Stomach (tissue), 9 donors: Measurements from ENCODE around the gene RTN4. TPM values are rescaled to one million over a fixed set of nuclear protein-coding genes. Genes with fewer than 3 reads are reported as not detected.

Experiments
- DNase-seq, 2 donors: peaks; one replicate each; pipeline versions ENCODE4 v3.0.0 to v3.0.0-alpha.2; 2013 to 2019
- H3K27ac ChIP-seq, 5 donors: fragments of 200-600 bp in 4 of 5; sonication (generic) in 4 of 5; one replicate each; pipeline ENCODE4 v1.5.1; 2013 to 2019; ENCODE audit warnings: mild to moderate bottlenecking in 1 of 5, moderate library complexity in 1 of 5
- H3K27me3 ChIP-seq, 3 donors: fragments of 200-600 bp; sonication (generic); one replicate each; pipeline ENCODE4 v1.5.1; 2017 to 2019; ENCODE audit warnings: mixed run types in 1 of 3
- H3K36me3 ChIP-seq, 4 donors: fragments of 200-600 bp; sonication (generic); 1 replicate in 3 of 4; 2 replicates in 1 of 4; pipeline ENCODE4 v1.5.1; 2016 to 2019
- H3K4me1 ChIP-seq, 4 donors: fragments of 200-600 bp; sonication (generic); one replicate each; pipeline ENCODE4 v1.5.1; 2016 to 2019
- H3K4me3 ChIP-seq, 4 donors: fragments of 200-600 bp; sonication (generic) in 3 of 4; one replicate each; pipeline ENCODE4 v1.5.1; 2016 to 2019; ENCODE audit warnings: mild to moderate bottlenecking in 1 of 4
- H3K9me3 ChIP-seq, 4 donors: fragments of 200-600 bp; sonication (generic); one replicate each; pipeline ENCODE4 v1.5.1; 2016 to 2019
- EP300 ChIP-seq: sonication (generic); formaldehyde crosslinking; IDR thresholded peaks from one replicate; pipeline ENCODE4 v1.6.1; 2017; ENCODE audit warnings: antibody characterized with exemption
- POLR2A ChIP-seq, 4 donors: fragments of 450-650 bp; IDR thresholded peaks; one replicate each; pipeline ENCODE4 v1.6.1; 2016; ENCODE audit warnings: antibody characterized with exemption in 4 of 4, control low read depth in 2 of 4, mild to moderate bottlenecking in 1 of 4, moderate library complexity in 1 of 4
- POLR2AphosphoS5 ChIP-seq, 3 donors: sonication (generic); formaldehyde crosslinking; IDR thresholded peaks; one replicate each; pipeline ENCODE4 v1.6.1; 2016; ENCODE audit warnings: antibody characterized with exemption in 3 of 3
- WGBS, 5 donors: extraction: QIAGEN DNeasy Blood & Tissue Kit in 3 of 5; methylation state at CpG; one replicate each; pipeline versions ENCODE4 v1.1.5 to v1.1.7; 2013 to 2018; 5-methylcytosine and 5-hydroxymethylcytosine counted together
- intact Hi-C: fragments of 100-400 bp; cut with DNase I; formaldehyde crosslinking; loops from one replicate; pipeline ENCODE4 v1.15.1; 2023; ENCODE audit warnings: low total_unique reads
- polyA plus RNA-seq, 3 donors: library from polyadenylated mRNA; stranded (reverse); fragments of 200-250 nt; gene quantifications; one replicate each; pipeline ENCODE4 v1.2.3, GENCODE V29; 2013
- total RNA-seq, 5 donors: library from RNA; depleted of rRNA; stranded (reverse); fragments of >200 nt; gene quantifications; one replicate each; pipeline versions ENCODE4 v1.1.0 to v1.2.3, GENCODE V29; 2014 to 2016
- TF ChIP-seq, protein P1 (sequence below), 7 experiments: fragments of 450-650 bp in 4 of 7; fragments of 200-600 bp in 3 of 7; sonication (generic) in 3 of 7; IDR thresholded peaks; one replicate each; pipeline ENCODE4 v1.5.1; 2016 to 2019; ENCODE audit warnings: antibody characterized with exemption in 7 of 7, control low read depth in 2 of 7, mild to moderate bottlenecking in 1 of 7
- donor health status: healthy with polysubstance abuse.
- donor health status: Bipolar disorder and iron deficiency.
- donor health status: healthy.

RTN4 gene
- total and polyA plus RNA-seq, 8 donors: 40.8 to 463 (median 126) TPM

DNA sequence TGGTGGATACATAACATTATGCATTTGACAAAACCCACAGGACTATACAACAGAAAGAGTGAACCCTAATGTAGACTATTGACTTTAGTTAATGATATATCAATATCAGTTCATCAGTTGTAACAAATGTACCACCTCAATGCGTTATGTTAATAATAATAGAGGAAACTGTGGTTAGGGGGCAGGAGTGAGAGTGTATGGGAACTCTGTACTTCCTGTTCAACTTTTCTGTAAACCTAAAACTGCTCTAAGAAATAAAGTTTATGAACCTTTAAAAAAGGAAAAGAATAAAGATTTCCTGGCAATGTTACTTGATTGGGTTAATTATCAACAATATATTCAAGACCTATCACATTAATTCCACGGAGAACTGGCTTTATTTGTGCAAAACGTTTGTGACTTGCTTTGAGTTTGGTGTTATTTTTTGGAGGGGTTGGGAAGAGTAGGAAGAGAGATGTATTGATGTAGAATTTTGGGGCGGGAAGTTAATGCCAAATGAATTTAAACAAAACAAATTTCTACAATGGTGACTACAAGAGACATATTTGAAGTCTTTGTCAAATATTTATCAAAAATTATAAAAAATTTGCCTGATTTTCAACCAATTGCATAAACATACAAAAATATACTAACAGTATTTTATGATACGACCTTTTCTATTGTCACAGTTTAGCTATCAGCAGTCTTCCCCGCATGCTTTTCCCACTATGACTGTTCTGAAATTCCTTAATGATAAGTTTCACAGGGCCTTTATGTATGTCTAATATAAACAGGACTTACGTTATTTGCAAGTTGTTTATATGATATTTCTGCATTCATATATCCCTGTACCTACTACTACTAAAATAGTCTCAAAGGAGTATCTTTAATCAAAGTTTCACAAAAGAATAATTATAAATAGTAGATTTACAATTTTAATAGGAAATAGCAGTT, 2.1 kb upstream of the RTN4 start:
- TF ChIP-seq, protein P1, sequence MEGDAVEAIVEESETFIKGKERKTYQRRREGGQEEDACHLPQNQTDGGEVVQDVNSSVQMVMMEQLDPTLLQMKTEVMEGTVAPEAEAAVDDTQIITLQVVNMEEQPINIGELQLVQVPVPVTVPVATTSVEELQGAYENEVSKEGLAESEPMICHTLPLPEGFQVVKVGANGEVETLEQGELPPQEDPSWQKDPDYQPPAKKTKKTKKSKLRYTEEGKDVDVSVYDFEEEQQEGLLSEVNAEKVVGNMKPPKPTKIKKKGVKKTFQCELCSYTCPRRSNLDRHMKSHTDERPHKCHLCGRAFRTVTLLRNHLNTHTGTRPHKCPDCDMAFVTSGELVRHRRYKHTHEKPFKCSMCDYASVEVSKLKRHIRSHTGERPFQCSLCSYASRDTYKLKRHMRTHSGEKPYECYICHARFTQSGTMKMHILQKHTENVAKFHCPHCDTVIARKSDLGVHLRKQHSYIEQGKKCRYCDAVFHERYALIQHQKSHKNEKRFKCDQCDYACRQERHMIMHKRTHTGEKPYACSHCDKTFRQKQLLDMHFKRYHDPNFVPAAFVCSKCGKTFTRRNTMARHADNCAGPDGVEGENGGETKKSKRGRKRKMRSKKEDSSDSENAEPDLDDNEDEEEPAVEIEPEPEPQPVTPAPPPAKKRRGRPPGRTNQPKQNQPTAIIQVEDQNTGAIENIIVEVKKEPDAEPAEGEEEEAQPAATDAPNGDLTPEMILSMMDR (IDR thresholded peaks at IDR 0.05): no peak
- TF ChIP-seq EP300: no peak
- no peak for TF ChIP-seq POLR2AphosphoS5 (IDR thresholded peaks at IDR 0.05)
- no peak for TF ChIP-seq POLR2A (IDR thresholded peaks at IDR 0.05)
- H3K36me3 ChIP-seq: no peaks in the 10 kb centered on the region
- DNase-seq: no peak
- peak overlapping the region in 4 of 5 donors; percentile 97 to 99 (median 99) for H3K27ac ChIP-seq
- no peaks in the 10 kb centered on the region for H3K27me3 ChIP-seq
- no peaks in the 10 kb centered on the region for H3K9me3 ChIP-seq
- H3K4me3 ChIP-seq: no peak overlapping the region
- intact Hi-C loops: no loop called here
- 40 to 44% (median 42%) methylated on average over 7 of the region's 7 CpGs for WGBS, 5 donors
- peaks cover 13 to 27% (median 21%) of the 10 kb centered on the region in 4 donors for H3K4me1 ChIP-seq

DNA sequence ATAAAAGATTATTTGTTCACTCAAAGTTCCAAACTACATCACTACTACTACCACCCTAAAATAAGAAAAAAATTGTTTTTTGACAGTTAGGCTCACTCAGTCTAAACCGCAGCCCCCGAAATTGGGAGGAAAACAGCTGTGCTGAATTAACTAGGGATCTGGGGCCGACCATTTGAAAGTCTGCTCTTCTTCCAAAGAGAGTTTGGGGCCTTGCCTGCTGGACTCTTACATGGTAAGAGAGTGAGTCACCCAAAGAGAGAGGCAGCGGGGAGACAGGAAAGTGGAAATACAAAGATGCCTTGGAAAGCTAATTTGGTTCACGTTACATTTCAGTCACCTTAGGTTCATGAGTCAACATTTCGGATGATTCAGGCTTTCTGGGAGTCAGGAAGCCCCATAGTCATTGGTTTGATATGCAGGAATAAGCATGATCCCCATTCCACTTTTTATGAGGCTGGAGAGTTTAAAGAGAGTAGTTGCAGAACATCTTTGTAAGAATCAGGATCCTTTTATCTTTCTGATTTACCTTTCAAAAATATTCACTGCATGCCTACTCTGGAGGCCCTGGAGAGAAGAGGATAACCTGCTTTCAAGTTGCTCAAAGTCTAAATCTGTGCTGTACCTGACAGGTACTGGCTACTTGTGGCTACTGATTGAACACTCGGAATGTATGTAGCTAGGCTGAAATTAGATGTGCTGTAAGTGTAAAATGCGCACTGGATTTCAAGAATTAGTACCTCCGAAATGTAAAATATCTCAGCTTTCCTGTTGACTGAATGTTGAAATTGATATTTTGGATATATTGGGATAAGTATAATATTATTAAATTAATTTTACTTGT, 995 bp upstream of the RTN4 start:
- WGBS, 5 donors: 18 to 24% (median 22%) methylated on average over 9 of the region's 9 CpGs
- peak; percentile 46 to 85 for DNase-seq
- peak overlapping the region; percentile 89 to 93 (median 89) for H3K4me3 ChIP-seq
- TF ChIP-seq POLR2AphosphoS5 (IDR thresholded peaks at IDR 0.05): peak in 2 of 3 donors; percentile 41 to 82
- TF ChIP-seq, protein P1 (IDR thresholded peaks at IDR 0.05): no peak
- intact Hi-C loops: no loop called here
- peak overlapping the region; percentile 92 to 99 (median 99) for H3K27ac ChIP-seq
- H3K27me3 ChIP-seq: no peaks in the 10 kb centered on the region
- H3K4me1 ChIP-seq: peaks cover 23 to 39% (median 32%) of the 10 kb centered on the region in 4 donors
- H3K36me3 ChIP-seq: no peaks in the 10 kb centered on the region
- H3K9me3 ChIP-seq: no peaks in the 10 kb centered on the region

DNA sequence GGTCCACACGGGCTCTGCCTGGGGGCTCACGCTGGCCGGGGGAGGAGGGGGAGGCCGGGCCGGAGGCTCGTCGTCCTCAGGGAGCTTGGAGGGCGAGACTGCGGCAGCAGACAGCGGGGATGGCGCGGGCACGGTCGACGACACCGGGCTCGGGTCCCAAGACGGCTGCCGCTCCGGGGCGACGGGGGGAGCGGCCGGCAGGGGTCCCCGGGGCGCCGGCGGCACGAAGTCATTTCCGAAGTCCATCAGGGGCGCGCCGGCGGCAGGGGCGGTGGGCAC, 491 bp downstream of the RTN4 start:
- Histone ChIP-seq H3K36me3 (no peaks in the 10 kb centered on the region), H3K4me3 (peak overlapping the region; percentile 89 to 93 (median 89)), H3K9me3 (no peaks in the 10 kb centered on the region), H3K27ac (peak overlapping the region; percentile 90 to 99 (median 99)), H3K4me1 (peaks cover 27 to 53% (median 40%) of the 10 kb centered on the region in 4 donors), H3K27me3 (no peaks in the 10 kb centered on the region)
- WGBS, 5 donors: 0 to 2% (median 0%) methylated on average over 8 to 35 of the region's 35 CpGs
- intact Hi-C loops: loop anchor here (10.0 kb wide), 1 partner anchor 115 kb away; no protein-coding TSS in a partner anchor
- TF ChIP-seq, protein P1 (IDR thresholded peaks at IDR 0.05): no peak
- TF ChIP-seq POLR2A (IDR thresholded peaks at IDR 0.05) (no peak), EP300 (no peak), POLR2AphosphoS5 (IDR thresholded peaks at IDR 0.05) (no peak)
- DNase-seq: no peak
